Stimulated activated CD8-positive, alpha-beta memory T cell treated with anti-CD3 and anti-CD28 coated beads, Interleukin-4, amount 100 ng/mL, for 24 hours (primary cell): ENCODE results near the gene GOLGA3.

ENCODE experiments used
- DNase-seq: peaks from one replicate; pipeline ENCODE4 v3.0.0-alpha.2; 2020; ENCODE audit warnings: low read depth

GOLGA3 gene

DNA sequence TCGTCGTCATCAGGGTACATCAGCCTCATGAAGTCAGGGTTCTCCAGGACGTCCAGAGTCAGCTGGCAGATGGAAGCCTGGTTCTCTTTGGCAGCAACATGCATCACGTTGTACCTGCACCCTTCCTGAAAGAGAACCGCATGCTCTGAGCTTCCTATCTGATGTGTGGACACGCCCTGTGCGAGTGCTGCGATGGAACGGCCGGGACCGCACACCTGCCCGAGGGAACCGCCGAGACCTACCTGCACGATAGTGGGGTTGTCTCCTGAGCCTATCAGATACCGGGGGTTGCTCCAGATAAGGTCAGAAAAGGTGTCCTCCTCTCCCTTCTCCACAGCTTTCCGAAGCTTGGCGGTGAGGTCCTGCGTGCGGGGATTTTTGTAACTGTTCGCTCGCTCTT is 80.8 kb downstream of the GOLGA3 start:
- DNase-seq: no peak

DNA sequence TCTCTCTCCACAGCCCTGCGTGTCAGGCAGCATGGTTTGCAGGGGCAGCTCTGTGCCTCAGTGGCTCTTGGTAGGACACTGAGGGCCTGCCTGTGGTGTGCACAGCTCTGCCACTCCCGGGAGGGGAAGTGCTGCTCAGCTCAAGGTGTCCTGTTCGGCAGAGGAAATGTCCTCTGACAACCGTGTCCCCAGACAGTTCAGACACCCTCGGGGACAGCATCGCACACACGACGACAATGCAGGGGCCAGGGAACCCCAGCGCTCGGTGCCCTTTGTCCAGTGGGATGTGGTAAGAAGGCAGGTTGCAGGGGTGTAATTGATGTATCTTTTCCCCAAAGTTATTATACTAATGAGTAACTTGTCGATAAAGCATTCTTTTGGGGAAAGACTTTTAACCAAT is 81.3 kb downstream of the GOLGA3 start:
- DNase-seq: no peak

DNA sequence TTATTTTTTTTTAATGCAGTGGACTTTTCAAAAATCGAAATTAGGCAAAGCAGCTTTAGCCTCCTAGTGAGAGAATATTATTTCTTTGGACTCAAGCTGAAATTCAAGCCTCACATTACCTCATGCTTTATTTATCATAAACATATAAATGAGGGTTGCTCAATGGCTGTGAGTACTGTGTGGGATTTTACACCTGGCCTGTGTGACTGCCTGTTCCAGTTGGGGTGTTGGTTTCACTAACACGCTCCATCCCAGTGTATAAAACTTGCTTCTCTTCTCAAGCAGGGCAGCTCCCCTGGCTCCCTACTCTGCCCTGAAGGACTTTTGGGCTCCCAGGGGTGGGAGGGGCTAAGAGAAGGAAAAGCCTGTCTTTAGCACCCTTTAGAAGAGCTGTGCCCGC is 82.1 kb downstream of the GOLGA3 start:
- no peak for DNase-seq

DNA sequence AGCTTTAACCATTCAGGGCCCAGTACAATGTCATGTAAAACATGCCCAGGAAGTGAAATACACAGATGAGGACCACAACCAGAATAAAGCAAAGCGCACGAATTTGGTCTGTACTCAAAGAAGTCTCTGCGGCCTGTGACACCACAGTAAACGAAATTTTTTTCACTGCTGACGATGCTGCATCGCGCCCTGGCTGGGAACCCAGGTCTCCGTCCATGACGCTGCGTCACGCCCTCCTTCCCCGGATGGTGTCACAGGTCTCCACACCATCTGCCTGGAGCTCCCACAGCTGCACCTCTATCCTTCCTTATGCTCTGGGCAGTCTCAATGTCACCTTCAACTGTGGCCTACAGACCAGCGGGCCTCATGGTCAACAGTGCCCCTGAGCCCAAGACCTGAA is 84.8 kb downstream of the GOLGA3 start:
- no peak for DNase-seq

DNA sequence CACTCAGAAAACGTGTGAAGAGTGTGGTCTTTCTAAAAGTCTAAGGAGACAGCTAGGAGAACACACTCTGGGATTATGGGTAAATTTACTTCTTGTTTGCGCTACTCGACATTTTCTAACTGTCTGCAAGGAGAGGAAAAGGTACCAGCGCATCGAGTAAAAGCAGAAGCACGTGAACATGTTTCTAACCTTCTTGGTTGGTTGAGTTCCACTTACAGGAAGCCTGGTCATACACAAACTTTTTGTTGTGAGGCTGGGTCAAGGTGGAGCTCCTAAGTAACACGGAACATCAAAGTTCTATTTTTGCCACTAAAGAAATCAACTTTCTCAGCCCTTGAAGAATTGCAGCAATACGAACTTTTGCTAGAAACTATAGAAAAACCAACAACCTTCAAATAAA is 87.0 kb downstream of the GOLGA3 start:
- DNase-seq: no peak

DNA sequence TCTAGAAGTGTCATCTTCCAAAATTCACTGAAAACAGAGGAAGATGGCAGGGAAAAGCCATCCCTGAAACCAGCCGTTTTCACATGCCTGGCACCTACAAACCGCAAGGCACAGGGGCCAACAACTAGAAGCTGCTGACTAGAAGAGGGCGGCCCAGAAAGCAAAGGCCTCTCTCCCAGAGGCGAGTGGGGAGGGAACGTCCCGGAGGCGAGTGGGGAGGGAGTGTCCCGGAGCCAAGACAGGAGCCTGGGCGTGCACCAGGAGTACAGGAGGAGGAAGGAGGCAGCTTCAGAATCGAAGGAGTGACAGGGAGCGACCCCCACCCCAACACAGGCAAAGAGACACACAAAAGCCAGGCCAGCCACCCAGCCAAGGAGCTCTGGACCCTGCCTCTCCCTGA is 88.0 kb downstream of the GOLGA3 start:
- no peak for DNase-seq

DNA sequence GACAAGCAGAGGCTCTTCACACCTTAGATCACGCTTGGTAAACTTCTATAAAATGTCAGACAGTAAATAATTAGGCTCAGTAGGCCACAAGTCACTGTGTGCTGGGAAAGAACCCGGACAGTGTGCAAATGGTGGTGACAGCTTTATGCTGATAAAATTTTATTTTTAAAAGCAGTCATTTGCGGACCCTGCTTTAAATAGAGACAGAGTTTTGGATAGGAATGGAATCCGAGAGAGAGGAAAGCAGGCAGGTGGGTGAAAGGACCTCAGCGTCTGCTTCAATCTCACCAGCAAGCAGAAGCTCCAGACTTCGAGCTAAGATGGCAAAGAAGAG is 88.4 kb downstream of the GOLGA3 start:
- no peak for DNase-seq

DNA sequence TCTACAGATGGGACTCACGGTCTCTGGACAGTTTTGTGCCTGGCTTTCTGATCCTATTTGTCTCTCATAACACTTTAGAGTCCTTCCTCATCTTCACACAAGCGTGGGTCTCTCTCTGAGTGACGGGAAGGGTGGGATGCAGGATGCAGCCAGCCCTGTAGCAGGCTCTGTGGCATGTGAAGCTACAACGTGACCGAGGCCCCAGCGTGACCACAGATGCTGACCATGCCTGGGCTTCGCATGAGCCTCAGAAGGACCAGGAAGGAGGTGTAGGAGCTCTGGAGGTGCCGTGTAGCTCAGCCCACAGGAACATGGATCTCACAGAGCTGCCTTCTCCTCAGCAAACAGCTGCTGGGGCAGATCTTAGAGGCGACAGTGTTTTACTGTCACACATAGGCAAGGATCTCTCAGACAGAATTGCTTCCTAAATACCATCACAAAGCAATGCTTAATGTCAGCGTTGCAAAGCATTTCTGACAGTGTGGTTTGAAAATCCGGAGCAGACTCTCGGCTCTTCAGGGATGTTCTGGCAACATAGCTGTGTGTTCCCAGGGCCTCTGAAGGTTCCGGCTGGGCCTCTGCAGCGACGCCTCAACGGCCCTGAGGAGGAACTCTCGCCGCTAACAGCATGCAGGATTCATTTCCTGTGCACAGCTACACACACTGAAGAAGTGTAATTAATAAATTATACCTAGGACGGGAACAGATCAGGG is 88.9 kb downstream of the GOLGA3 start:
- no peak for DNase-seq

DNA sequence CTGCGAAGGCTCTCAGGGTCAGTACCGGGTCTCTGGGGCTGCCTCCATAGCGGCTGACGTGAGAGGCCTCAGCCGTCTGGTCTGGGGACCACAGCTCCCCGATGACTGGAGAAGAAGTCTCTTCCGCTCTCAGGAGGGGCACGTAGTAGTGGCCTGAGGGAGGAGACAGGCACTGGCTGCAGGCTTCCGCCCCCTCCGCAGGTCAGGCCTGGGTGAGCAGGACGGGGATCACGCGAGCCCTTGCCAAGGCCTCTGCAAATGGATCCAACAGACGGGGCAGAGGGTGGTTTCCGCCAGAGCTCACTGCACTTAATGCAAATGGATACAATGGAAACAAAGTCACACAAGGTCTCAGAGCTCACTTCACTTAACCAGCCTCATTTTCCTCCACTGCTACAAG is 91.8 kb downstream of the GOLGA3 start:
- DNase-seq: no peak

DNA sequence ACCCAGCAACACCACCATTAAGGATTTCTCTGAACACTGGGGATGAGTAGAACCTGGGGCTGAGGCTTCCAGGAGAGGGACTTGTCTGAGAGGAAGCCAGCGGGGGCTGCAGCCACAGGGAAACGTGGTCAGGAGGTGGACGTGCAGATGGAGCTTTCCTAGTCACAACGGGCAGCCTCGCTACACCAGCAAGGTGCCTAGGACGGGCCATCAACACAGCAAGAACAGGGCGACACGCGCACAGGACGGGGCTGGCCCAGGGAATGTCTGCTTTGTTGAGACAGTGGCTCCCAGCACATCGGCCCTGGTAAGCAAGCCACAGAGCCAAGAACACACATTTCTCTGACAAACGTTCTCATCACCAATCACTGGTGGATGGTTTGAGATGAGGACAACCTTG is 92.3 kb downstream of the GOLGA3 start:
- no peak for DNase-seq

DNA sequence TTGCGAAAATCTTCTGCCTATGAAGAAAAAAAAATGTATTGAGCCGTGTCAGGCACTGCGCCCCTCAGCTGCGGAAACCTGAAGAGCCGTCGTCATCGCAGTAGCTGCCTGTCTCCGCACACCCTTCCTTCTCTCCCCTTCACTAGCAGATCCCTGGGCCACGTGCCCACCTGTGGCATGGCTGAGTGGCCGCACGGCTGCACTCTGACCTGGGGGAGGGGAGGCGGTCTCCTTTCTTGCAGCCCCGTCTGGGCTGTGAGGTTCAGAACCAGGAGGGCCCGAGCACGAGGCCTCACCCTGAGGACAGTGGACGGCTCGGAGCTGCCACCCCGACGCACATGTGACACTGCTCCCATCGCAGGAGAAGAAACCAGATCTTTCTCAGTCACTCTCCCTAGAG is 93.2 kb downstream of the GOLGA3 start:
- DNase-seq: no peak

DNA sequence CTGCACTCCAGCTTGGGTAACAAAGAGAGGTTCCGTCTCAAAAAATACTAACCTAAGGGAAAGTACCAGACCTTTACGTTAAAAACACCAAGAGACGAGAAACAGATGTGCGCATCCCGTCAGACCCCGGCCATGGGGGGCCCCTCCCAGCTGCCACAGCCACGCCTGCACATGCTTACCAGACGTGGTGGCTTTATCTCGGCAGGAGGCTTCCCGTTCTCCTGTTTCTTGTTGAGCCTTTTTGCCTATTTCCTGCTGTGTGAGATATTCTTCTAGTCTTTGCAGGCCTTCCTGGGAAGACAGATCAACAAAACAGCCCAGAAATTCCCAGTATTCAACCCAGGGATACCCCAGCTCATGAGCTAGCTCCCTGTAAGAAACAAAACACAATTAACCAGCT is 94.5 kb downstream of the GOLGA3 start:
- DNase-seq: no peak

DNA sequence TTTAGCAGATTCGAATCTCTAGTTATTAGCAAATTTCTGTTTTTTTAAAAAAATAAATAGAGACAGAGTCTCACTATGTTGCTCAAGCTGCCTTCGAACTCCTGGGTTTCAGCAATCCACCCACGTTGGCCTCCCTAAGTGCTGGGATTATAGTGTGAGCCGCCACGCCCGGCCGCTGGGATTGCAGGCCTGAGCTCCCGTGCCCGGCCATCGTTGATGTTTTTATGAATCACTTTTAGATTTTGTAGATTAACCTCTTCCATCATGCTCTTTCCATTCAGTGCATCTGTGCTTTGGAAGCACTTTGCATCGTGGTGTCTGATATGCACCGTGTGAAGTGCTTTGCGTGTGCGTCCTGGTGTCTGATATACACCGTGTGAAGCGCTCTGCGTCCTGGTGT is 97.1 kb downstream of the GOLGA3 start:
- DNase-seq: no peak

DNA sequence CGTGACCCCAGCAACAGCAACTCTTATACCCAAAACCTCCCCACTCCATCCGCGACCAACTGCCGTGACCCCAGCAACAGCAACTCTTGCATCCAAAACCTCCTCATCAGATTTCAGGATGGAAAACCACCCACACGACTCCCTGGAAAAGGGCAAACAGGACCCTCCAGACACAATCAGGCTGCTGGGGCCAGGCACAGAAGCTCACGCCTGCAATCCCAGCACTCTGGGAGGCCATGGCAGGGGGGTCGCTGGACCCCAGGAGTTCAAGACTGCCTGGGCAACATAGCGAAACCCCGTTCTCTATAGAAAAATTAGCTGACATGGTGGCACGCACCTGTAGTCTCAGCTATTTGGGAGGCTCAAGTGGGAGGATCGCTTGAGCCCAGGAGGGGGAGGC is 98.3 kb downstream of the GOLGA3 start:
- no peak for DNase-seq

DNA sequence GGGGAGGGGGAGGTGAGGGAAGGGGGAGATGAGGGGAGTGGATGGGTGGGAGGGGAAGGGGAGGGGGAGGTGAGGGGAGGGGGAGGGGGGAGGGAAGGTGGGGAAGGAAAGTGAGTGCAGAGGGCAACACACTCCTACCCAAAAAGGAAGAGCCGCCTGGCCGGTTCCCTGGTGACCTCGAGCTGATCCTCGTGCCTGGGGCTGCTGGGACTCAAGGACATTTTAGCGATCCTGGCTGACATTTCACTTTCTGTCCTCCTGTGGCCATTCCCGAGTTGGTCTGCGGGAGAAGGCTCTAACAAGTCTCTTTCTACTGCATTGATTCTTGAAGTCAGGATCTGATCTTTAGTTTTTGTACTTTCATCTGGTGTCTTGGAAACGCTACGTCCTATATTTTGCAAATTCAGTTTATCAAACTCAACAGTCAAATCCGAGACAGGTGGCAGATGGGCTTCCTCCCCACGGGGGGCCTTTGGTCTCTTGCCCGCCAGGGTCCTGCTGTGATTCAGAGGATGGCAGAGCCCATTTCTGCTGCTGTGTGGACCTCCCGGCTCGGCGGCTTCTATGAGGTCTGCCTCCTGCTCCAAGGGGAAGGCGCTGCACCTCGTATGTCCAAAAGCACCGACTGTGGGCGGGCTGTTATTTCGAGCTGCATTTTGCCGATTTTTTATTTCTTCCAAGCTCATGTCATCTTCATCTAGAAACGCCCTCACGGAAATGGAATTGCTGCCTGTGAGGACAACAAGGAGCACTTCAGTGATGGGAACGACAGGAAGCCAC is 98.9 kb downstream of the GOLGA3 start:
- no peak for DNase-seq

DNA sequence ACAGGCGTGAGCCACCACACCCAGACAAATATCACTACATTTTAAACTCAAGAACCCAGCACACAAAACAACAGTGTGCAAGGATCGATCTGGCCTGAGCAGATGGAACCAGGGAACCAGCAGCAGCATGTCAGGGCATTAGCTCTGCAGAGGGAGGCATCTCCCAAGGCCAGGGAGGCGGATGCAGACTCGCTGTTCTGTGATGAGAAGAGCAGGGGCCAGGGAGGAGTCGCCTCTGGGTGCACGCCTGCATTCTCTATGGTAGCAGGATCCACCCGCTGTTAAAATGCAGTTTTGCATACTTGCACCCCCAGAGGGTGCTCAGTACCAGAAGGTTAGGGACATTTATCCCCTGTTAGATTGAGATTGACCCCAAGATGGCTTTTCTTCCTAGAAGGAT is 100.2 kb downstream of the GOLGA3 start:
- no peak for DNase-seq

DNA sequence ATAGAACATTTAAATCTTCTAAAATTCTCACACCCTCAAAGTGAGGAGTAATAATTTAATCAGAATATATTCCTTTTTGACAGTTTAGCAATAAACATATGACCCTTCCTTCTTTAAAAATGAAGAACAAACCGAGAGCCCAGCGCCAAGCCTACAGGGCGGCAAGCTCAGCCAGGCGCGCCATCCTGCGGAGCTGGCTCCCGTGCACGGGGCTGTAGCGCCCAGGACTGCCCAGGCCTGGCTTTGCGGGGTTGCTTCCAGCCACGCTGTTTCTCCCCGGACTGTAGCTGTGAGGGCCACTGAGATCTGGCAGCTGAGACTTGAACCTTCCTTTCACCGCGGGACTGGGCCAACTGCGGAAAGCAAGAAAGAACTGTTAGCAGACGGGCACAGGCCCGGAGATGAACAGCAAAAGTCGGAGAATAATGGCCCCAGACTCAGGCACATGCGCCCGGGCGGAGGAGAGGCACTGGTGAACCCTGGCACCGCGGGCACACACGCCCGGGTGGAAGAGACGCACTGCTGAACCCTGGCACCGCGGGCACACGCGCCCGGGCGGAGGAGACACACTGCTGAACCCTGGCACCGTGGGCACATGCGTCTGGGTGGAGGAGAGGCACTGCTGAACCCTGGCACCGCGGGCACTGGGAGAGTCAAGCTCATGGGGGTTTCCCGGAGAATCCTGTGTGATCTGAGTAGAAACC is 101.4 kb downstream of the GOLGA3 start:
- DNase-seq: no peak

DNA sequence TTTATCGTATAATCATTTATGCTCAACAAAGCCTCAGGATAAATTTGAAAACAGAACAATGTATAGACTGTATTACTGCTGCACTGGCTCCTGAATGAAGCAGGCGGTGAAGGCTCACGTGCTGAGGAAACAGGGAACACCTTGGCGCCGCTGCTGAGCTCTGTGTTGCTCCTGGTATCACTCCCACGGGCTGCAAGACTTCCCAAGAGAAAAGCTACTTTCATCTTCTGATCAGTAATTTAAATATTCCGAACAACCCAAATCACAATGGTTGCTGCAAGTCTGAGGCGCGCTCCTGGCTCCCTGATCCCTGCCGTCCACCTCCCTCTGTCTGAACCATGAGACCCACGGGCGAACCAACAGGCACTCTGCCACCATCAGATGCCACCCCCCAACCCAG is 102.3 kb downstream of the GOLGA3 start:
- DNase-seq: no peak

DNA sequence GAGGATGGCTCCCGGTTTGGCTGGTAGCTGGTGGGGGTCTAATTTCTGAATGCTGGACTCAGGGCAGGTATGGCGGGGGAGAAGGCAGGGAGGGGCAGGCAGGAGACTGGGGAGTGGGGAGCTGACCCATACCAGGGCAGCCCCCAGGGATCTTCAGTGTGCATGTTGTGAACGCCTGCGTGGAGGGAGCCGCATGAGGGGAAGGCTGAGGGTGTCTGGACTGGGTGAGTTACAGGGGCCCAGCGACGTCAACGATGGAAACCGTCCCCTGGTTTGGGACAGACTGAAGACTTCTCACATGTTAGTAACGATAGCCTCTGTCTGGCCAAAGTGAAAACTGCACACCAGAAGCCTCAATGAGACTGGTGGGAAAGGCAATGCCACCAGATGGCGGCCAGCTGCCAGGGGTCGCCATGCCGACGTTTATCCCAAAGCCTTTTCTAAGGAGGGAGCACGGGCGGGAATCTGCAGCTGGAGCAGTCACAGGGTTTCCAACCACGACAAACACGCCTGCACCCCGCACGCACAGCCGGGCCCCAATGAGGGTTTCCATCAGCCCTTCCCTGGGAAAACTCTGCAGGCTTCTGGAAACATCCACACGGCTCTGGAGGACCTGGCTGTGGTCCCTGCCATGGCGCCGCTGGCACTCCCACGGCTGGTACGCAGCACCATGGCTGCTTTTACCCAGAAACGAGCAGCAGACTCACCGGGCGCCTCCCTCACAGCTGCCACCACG is 104.0 kb downstream of the GOLGA3 start:
- no peak for DNase-seq

DNA sequence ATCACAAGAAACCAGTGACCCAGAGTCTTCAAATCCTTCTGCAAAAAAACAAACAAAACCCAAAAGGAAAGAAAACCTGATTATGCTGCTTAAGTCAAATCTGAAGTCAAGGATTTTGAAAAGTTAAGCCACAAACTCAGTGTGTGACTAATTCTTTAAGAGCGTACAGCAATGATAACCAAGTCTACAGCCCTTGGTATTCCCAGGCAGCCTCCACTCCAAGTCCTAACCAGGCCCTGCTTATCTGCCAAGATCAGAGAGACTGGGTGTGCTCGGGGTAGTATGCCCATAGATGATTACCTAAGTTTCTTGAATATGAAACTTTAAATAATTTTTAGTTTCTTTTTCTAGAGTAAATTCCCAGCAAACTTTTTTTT is 104.9 kb downstream of the GOLGA3 start:
- no peak for DNase-seq

DNA sequence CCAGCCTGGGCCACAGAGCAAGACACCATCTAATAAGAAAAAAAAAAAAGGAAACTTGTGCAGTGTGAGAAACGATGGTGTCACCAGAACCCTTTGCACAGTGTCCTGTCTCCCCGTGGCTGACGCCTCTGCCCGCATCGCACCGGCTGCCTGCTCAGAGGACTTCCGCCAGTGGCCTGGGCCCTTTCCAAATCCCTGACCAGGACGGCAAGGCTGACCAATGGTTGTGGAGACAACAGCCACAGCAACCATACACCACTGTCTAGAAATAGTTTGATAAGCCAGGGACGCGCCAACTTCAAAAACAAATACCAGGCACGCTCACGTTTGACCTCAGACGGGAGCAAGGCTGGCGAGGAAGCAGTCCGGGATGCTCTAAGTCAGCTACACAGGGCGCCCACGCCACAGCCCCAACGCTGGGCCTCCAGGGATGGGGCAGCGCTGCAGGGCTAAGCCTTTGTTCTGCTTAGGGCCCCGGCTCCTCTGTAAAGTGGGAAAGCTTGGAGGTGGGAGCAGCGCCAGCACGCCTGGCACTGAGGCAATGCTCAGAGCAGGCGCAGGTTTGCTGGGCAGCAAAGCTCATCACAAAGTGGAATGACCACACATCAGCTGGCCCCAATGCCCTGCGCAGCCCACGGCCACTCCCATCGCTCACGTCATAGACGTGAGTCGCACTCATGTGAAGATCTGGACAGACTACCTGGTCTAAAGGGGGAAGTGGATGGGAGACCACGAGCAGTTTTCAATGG is 105.5 kb downstream of the GOLGA3 start:
- no peak for DNase-seq
